IMR-90 (cell line): ENCODE measurements around the gene NDUFA13. TPM values are rescaled to one million over a fixed set of nuclear protein-coding genes. Genes with fewer than 3 reads are reported as not detected.

Source experiments
- ATAC-seq: fragments of 200-7000 bp; cut with Tn5 transposase; 2 replicates; pipeline ENCODE4 v1.9.1; 2020; ENCODE audit warnings: low read depth, mild to moderate bottlenecking, moderate library complexity
- BruUV-seq: library from RNA; stranded (reverse); fragments of 400-500 nt; replicated peaks from 2 replicates; lab custom pipeline; 2021; lab: Mats Ljungman, UMichigan
- CTCF ChIA-PET: fragments of 300-600 bp; formaldehyde crosslinking; extraction: SDS; loops from one replicate; lab custom pipeline; 2021; ENCODE audit warnings: antibody characterized with exemption; lab: Yijun Ruan, JAX
- POLR2A ChIA-PET: fragments of 300-600 bp; sonication (Branson Sonifier 250); formaldehyde crosslinking; loops from one replicate; lab custom pipeline; 2022; ENCODE audit warnings: antibody characterized with exemption; ENCODE audit not compliant: unreplicated experiment; lab: Charles Lee
- DNase-seq: peaks from one replicate; pipeline ENCODE4 v3.0.0; 2013
- H2AFZ ChIP-seq: replicated peaks from 2 replicates; pipeline ENCODE3; 2013; ENCODE audit warnings: low read length, mild to moderate bottlenecking; ENCODE audit not compliant: poor library complexity
- H2AK5ac ChIP-seq: 2 replicates; pipeline ENCODE4 v1.6.1; 2013; ENCODE audit warnings: low read depth, low read length, inconsistent platforms
- H2AK9ac ChIP-seq: replicated peaks from 2 replicates; pipeline ENCODE3; 2013; ENCODE audit warnings: mild to moderate bottlenecking, low read depth, low read length, moderate library complexity; ENCODE audit not compliant: poor library complexity
- H2BK120ac ChIP-seq: 2 replicates; pipeline ENCODE4 v1.6.1; 2013; ENCODE audit warnings: low read depth, low read length, inconsistent platforms
- H2BK15ac ChIP-seq: 3 replicates; pipeline ENCODE4 v1.6.1; 2013; ENCODE audit warnings: low read depth, low read length, inconsistent platforms
- H2BK20ac ChIP-seq: 2 replicates; pipeline ENCODE4 v1.6.1; 2013; ENCODE audit warnings: low read depth, mild to moderate bottlenecking, inconsistent platforms, low read length, moderate library complexity
- H2BK5ac ChIP-seq: 2 replicates; pipeline ENCODE4 v1.6.1; 2013; ENCODE audit warnings: mild to moderate bottlenecking, low read depth, low read length, inconsistent platforms; ENCODE audit not compliant: poor library complexity, severe bottlenecking
- H3K14ac ChIP-seq: replicated peaks from 2 replicates; pipeline ENCODE4 v1.6.1; 2013; ENCODE audit warnings: low read depth, low read length, inconsistent platforms
- H3K18ac ChIP-seq: 2 replicates; pipeline ENCODE4 v1.6.1; 2013; ENCODE audit warnings: low read depth, low read length, control low read depth
- H3K23ac ChIP-seq: 2 replicates; pipeline ENCODE4 v1.6.1; 2013; ENCODE audit warnings: low read depth, low read length, inconsistent platforms
- H3K27ac ChIP-seq: 2 replicates; pipeline ENCODE4 v1.5.1; 2013; ENCODE audit warnings: mild to moderate bottlenecking, control low read depth, low read length; ENCODE audit not compliant: insufficient read depth
- H3K27me3 ChIP-seq: 2 replicates; pipeline ENCODE4 v1.6.1; 2013; ENCODE audit warnings: low read length; ENCODE audit not compliant: control insufficient read depth, insufficient read depth
- H3K36me3 ChIP-seq: 2 replicates; pipeline ENCODE4 v1.6.1; 2013; ENCODE audit warnings: low read length, mixed read lengths; ENCODE audit not compliant: control insufficient read depth, insufficient read depth
- H3K4ac ChIP-seq: 2 replicates; pipeline ENCODE4 v1.6.1; 2013; ENCODE audit warnings: low read depth, low read length, inconsistent platforms
- H3K4me1 ChIP-seq: 2 replicates; pipeline ENCODE4 v1.6.1; 2013; ENCODE audit warnings: low read length, mixed read lengths; ENCODE audit not compliant: control insufficient read depth, insufficient read depth
- H3K4me2 ChIP-seq: 2 replicates; pipeline ENCODE4 v1.6.1; 2013; ENCODE audit warnings: low read depth, mild to moderate bottlenecking, control low read depth, low read length, moderate library complexity
- H3K4me3 ChIP-seq: 2 replicates; pipeline ENCODE4 v1.5.1; 2013; ENCODE audit warnings: low read depth, mild to moderate bottlenecking, control low read depth, low read length, moderate library complexity; ENCODE audit not compliant: insufficient read depth
- H3K56ac ChIP-seq: 2 replicates; pipeline ENCODE4 v1.6.1; 2013; ENCODE audit warnings: low read length, inconsistent platforms; ENCODE audit not compliant: insufficient read depth; ENCODE audit errors: extremely low read depth
- H3K79me1 ChIP-seq, 2 experiments: 2 replicates each; pipeline ENCODE4 v1.6.1; 2013; ENCODE audit warnings: low read length in 2 of 2, inconsistent platforms in 1 of 2, low read depth in 1 of 2
- H3K9ac ChIP-seq: 2 replicates; pipeline ENCODE4 v1.6.1; 2013; ENCODE audit warnings: low read depth, low read length, control low read depth
- H3K9me1 ChIP-seq: 2 replicates; pipeline ENCODE4 v1.6.1; 2013; ENCODE audit warnings: low read length, inconsistent platforms; ENCODE audit not compliant: insufficient read depth
- H3K9me3 ChIP-seq: 2 replicates; pipeline ENCODE4 v1.6.1; 2013; ENCODE audit warnings: low read length; ENCODE audit not compliant: control insufficient read depth, insufficient read depth
- H4K20me1 ChIP-seq: 2 replicates; pipeline ENCODE4 v1.6.1; 2013; ENCODE audit warnings: low read length, inconsistent platforms; ENCODE audit not compliant: insufficient read depth
- H4K5ac ChIP-seq: 2 replicates; pipeline ENCODE4 v1.6.1; 2013; ENCODE audit warnings: mild to moderate bottlenecking, low read depth, low read length, control low read depth
- H4K8ac ChIP-seq, 2 experiments: 2 replicates each; pipeline ENCODE4 v1.6.1; 2013; ENCODE audit warnings: low read depth in 2 of 2, low read length in 2 of 2, control low read depth in 1 of 2, inconsistent platforms in 1 of 2
- H4K91ac ChIP-seq: 2 replicates; pipeline ENCODE4 v1.6.1; 2013; ENCODE audit warnings: low read depth, low read length, inconsistent platforms; ENCODE audit not compliant: insufficient read depth
- BHLHE40 ChIP-seq: fragments of 150-350 bp; IDR thresholded peaks from 2 replicates; pipeline ENCODE4 v1.6.1; 2016; ENCODE audit warnings: mild to moderate bottlenecking, low read depth, low read length
- CEBPB ChIP-seq: IDR thresholded peaks from 2 replicates; pipeline ENCODE4 v1.6.1; 2012; ENCODE audit warnings: low read depth, low read length, improper control_type of control experiment
- CHD1 ChIP-seq: IDR thresholded peaks from 2 replicates; pipeline ENCODE4 v1.6.1; 2012; ENCODE audit warnings: low read depth, low read length, improper control_type of control experiment
- CTCF ChIP-seq: conservative IDR thresholded peaks from 2 replicates; pipeline ENCODE4 v1.5.1; 2012; ENCODE audit warnings: mild to moderate bottlenecking, low read depth, low read length, improper control_type of control experiment
- ELK1 ChIP-seq: fragments of 150-350 bp; IDR thresholded peaks from 2 replicates; pipeline ENCODE4 v1.6.1; 2016; ENCODE audit warnings: low read depth, mild to moderate bottlenecking, low read length, moderate library complexity, borderline replicate concordance
- FOS ChIP-seq: fragments of 150-350 bp; IDR thresholded peaks from 2 replicates; pipeline ENCODE4 v1.6.1; 2016; ENCODE audit warnings: low read depth, low read length
- MAFK ChIP-seq: IDR thresholded peaks from 2 replicates; pipeline ENCODE4 v1.6.1; 2012; ENCODE audit warnings: low read depth, low read length, improper control_type of control experiment
- MAZ ChIP-seq: IDR thresholded peaks from 2 replicates; pipeline ENCODE4 v1.6.1; 2012; ENCODE audit warnings: low read depth, mild to moderate bottlenecking, low read length, improper control_type of control experiment, moderate library complexity, borderline replicate concordance
- MXI1 ChIP-seq: IDR thresholded peaks from 2 replicates; pipeline ENCODE4 v1.6.1; 2012; ENCODE audit warnings: low read depth, mild to moderate bottlenecking, low read length, moderate library complexity, borderline replicate concordance
- NFE2L2 ChIP-seq: fragments of 150-350 bp; IDR thresholded peaks from 2 replicates; pipeline ENCODE4 v1.6.1; 2016; ENCODE audit warnings: low read depth, mild to moderate bottlenecking, low read length
- POLR2A ChIP-seq: IDR thresholded peaks from 2 replicates; pipeline ENCODE4 v1.6.1; 2012; ENCODE audit warnings: mild to moderate bottlenecking, low read depth, low read length
- RAD21 ChIP-seq: IDR thresholded peaks from 2 replicates; pipeline ENCODE4 v1.6.1; 2012; ENCODE audit warnings: low read length, improper control_type of control experiment
- RCOR1 ChIP-seq: IDR thresholded peaks from 2 replicates; pipeline ENCODE4 v1.6.1; 2012; ENCODE audit warnings: mild to moderate bottlenecking, low read length, improper control_type of control experiment; ENCODE audit not compliant: insufficient replicate concordance
- RFX5 ChIP-seq: IDR thresholded peaks from 2 replicates; pipeline ENCODE4 v1.8.0; 2012; ENCODE audit warnings: low read depth, mild to moderate bottlenecking, low read length, moderate library complexity
- SMC3 ChIP-seq: fragments of 150-350 bp; IDR thresholded peaks from 2 replicates; pipeline ENCODE4 v1.6.1; 2016; ENCODE audit warnings: low read depth, mild to moderate bottlenecking, antibody characterized with exemption, low read length, moderate library complexity
- USF2 ChIP-seq: fragments of 150-350 bp; IDR thresholded peaks from 2 replicates; pipeline ENCODE4 v1.6.1; 2017; ENCODE audit warnings: mild to moderate bottlenecking, antibody characterized with exemption, low read length, low read depth
- WGBS, 2 experiments: methylation state at CpG; one replicate each; pipeline versions ENCODE4 v1.1.5 to v1.1.7; 2013; ENCODE audit warnings: missing lambda C conversion rate in 2 of 2; ENCODE audit not compliant: insufficient read length in 1 of 2; ENCODE audit errors: extremely low coverage in 2 of 2; 5-methylcytosine and 5-hydroxymethylcytosine counted together
- dilution Hi-C: fragments of 300-500 bp; cut with HindIII; formaldehyde crosslinking; loops from one replicate; pipeline ENCODE4 v1.14.3; 2018; ENCODE audit warnings: low sequenced_read_pairs; ENCODE audit not compliant: unreplicated experiment
- in situ Hi-C: fragments of 300-500 bp; cut with MboI; formaldehyde crosslinking; loops from 3 replicates; pipeline ENCODE4 v1.14.3; 2019; ENCODE audit warnings: low sequenced_read_pairs, inconsistent platforms, mixed read lengths
- intact Hi-C: fragments of 100-400 bp; cut with micrococcal nuclease; formaldehyde crosslinking; loops from 2 replicates; pipeline ENCODE4 v1.10.0; 2022
- polyA plus RNA-seq, 3 experiments: library from polyadenylated mRNA; depleted of rRNA; stranded (reverse); fragments of >200 nt; gene quantifications; 2 replicates each; pipeline ENCODE4 v1.2.3, GENCODE V29; 2012; ENCODE audit warnings: low replicate concordance in 1 of 3
- total RNA-seq: library from RNA; depleted of rRNA; stranded (reverse); fragments of >200 nt; gene quantifications from 2 replicates; pipeline ENCODE4 v1.2.3, GENCODE V29; 2012

The NDUFA13 gene
- total and polyA plus RNA-seq, 2 of the 4 experiments (the other 2 are of a cell fraction), result 30.6 to 667 TPM

- dilution Hi-C loops (no loop called here), intact Hi-C loops (no loop called here), in situ Hi-C loops (no loop called here)
- peaks cover 24% of the 10 kb centered on the region for H3K9me1 ChIP-seq
- ChIA-PET POLR2A (no interaction called here), CTCF (no interaction called here)
- H3K27ac ChIP-seq, result no peak overlapping the region
- H3K36me3 ChIP-seq, result peaks cover 30% of the 10 kb centered on the region
- H4K91ac ChIP-seq, result no peak overlapping the region
- no peak overlapping the region for H2AK5ac ChIP-seq
- no peak overlapping the region for H3K4me3 ChIP-seq
- H3K9ac ChIP-seq, result no peak overlapping the region
- WGBS, 2 experiments, result 100% methylated on average over 1 of the region's 2 CpGs; no CpG with 5 or more reads in 1 of the 2 experiments
- H3K23ac ChIP-seq, result no peak overlapping the region
- BruUV-seq, result TSS peak; percentile 14
- H3K56ac ChIP-seq, result no peak overlapping the region
- H2BK5ac ChIP-seq, result no peak overlapping the region
- TF ChIP-seq MAZ (no peak), USF2 (no peak), MAFK (no peak), BHLHE40 (no peak), ELK1 (no peak), NFE2L2 (no peak), CEBPB (no peak), MXI1 (no peak), CTCF (no peak), FOS (no peak), RAD21 (no peak), SMC3 (no peak), CHD1 (no peak), POLR2A (no peak), RFX5 (no peak), RCOR1 (no peak)
- no peak overlapping the region for H2AK9ac ChIP-seq
- peaks cover 12% of the 10 kb centered on the region for H3K4me1 ChIP-seq
- H3K18ac ChIP-seq, result no peak overlapping the region
- no peak overlapping the region for H4K5ac ChIP-seq
- DNase-seq, result no peak
- H4K20me1 ChIP-seq, result peaks cover 33% of the 10 kb centered on the region
- no peaks in the 10 kb centered on the region for H3K27me3 ChIP-seq
- no peak overlapping the region for H2AFZ ChIP-seq
- no peak overlapping the region for H2BK15ac ChIP-seq
- H3K79me1 ChIP-seq, result peaks cover 37 to 70% of the 10 kb centered on the region in 2 experiments
- no peak for ATAC-seq
- H3K14ac ChIP-seq, result no peak overlapping the region
- no peak overlapping the region for H3K4ac ChIP-seq
- H3K9me3 ChIP-seq, result peaks cover 10% of the 10 kb centered on the region
- H2BK20ac ChIP-seq, result no peak overlapping the region
- H4K8ac ChIP-seq, result no peak overlapping the region
- H2BK120ac ChIP-seq, result no peak overlapping the region
- no peak overlapping the region for H3K4me2 ChIP-seq
Measured at GRCh38 chr19:19468424-19469050, 47.5 kb upstream of the NDUFA13 start.
